Naive thymus-derived CD8-positive, alpha-beta T cell (primary cell): ENCODE data around the gene LRRC75A. TPM values are rescaled to one million over a fixed set of nuclear protein-coding genes. Genes with fewer than 3 reads are reported as not detected.

ENCODE experiments used
- ATAC-seq, 2 donors: fragments of 150-1000 bp; cut with Tn5 transposase in 1 of 2; sonication (Bioruptor Pico), chemical (Tn5 transposase) in 1 of 2; 1 replicate in 1 of 2; 2 replicates in 1 of 2; pipeline ENCODE4 v1.10.0; 2021; ENCODE audit warnings: mild to moderate bottlenecking in 2 of 2, moderate library complexity in 2 of 2
- POLR2A ChIA-PET: fragments of 350-600 bp; sonication (Branson Sonifier 250); formaldehyde crosslinking; loops from one replicate; lab custom pipeline; 2021; ENCODE audit warnings: antibody characterized with exemption; lab: Charles Lee
- DNase-seq, 10 donors: peaks; one replicate each; pipeline versions ENCODE4 v3.0.0 to v3.0.0-alpha.2; 2020 to 2022
- H3K27ac Mint-ChIP-seq, 10 donors: one replicate each; pipeline ENCODE4 v1.8.0; 2020 to 2022; ENCODE audit warnings: mild to moderate bottlenecking in 10 of 10, mixed read lengths in 10 of 10, moderate library complexity in 4 of 10, inconsistent platforms in 1 of 10
- H3K27me3 Mint-ChIP-seq, 5 donors: one replicate each; pipeline ENCODE4 v1.8.0; 2021 to 2022; ENCODE audit warnings: mixed read lengths in 5 of 5
- H3K36me3 Mint-ChIP-seq, 3 donors: one replicate each; pipeline ENCODE4 v1.8.0; 2020 to 2022; ENCODE audit warnings: mixed read lengths in 3 of 3, mild to moderate bottlenecking in 2 of 3, inconsistent platforms in 1 of 3
- H3K4me1 Mint-ChIP-seq, 4 donors: one replicate each; pipeline ENCODE4 v1.8.0; 2021 to 2022; ENCODE audit warnings: mixed read lengths in 4 of 4
- H3K4me3 Mint-ChIP-seq, 10 donors: one replicate each; pipeline ENCODE4 v1.8.0; 2020 to 2022; ENCODE audit warnings: mild to moderate bottlenecking in 10 of 10, mixed read lengths in 10 of 10, moderate library complexity in 6 of 10, inconsistent platforms in 1 of 10
- H3K9me3 Mint-ChIP-seq, 9 donors: one replicate each; pipeline ENCODE4 v1.8.0; 2020 to 2022; ENCODE audit warnings: mixed read lengths in 9 of 9, mild to moderate bottlenecking in 3 of 9, inconsistent platforms in 1 of 9, moderate library complexity in 1 of 9
- polyA plus RNA-seq, 3 donors: library from polyadenylated mRNA; unstranded; fragments of 300-500 nt; fragmentation: Illumina TruSeq; gene quantifications; one replicate each; pipeline ENCODE4 v1.2.3, GENCODE V29; 2021
- total RNA-seq, 8 experiments: library from RNA in 2 of 8; stranded (reverse) in 2 of 8; gene quantifications; one replicate each; pipeline ENCODE4 v1.2.3 and lab custom pipeline; 2021 to 2026

LRRC75A gene
- total and polyA plus RNA-seq, 5 experiments from 2014 or later: 1.8 to 8.9 (median 3.1) TPM

DNA sequence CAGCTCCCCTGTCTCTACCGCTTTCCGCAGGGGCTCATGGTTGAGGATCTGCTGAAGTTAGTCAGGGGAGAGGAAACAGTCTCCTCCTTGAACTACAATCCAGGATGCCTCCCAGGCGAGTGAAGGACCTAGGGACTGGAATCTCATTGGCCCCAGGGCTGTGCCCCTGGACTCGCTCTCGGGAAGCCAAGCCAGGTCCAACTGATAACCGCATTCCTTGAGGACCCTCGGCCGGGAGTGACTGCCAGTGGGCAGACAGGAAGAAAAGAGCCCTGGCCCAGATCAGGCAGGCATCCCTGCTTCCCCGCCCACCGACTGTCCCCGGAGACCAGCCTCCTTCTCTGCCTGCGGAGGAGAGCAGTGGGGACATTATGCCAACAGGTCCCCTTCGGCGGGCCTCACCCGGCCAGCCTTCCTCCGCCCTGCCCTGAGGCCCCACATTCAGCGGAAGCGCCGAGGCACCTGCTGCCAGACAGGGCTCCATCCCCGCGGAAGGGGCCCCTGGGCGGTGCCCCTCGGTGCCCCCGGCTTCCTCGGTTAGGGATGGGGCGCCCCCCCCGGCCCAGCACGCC, 776 bp downstream of the LRRC75A start:
- Mint-ChIP-seq H3K4me3 (peak overlapping the region; percentile 71 to 87 (median 76)), H3K36me3 (no peaks in the 10 kb centered on the region), H3K9me3 (no peaks in the 10 kb centered on the region), H3K4me1 (peaks cover 15 to 24% (median 19%) of the 10 kb centered on the region in 4 donors), H3K27me3 (no peaks in the 10 kb centered on the region), H3K27ac (peak overlapping the region in 3 of 10 donors; percentile 41 to 77 (median 72))
- DNase-seq (peak in 5 of 10 donors; percentile 11 to 30 (median 19)), ATAC-seq (peak; percentile 37 to 45)
- POLR2A ChIA-PET: interaction anchor here (1.5 to 2.3 kb wide), 2 partner anchors 44 to 110 kb away, joined by 5 to 9 read pairs; partner anchors contain the start of gene UBB

- no peak for ATAC-seq
- H3K36me3 Mint-ChIP-seq: no peaks in the 10 kb centered on the region
- no peaks in the 10 kb centered on the region for H3K27me3 Mint-ChIP-seq
- peak overlapping the region in 1 of 10 donors; percentile 63 for H3K4me3 Mint-ChIP-seq
- H3K4me1 Mint-ChIP-seq: peaks cover 16 to 26% (median 19%) of the 10 kb centered on the region in 4 donors
- peak in 1 of 10 donors; percentile 47 for DNase-seq
- POLR2A ChIA-PET: no interaction called here
- H3K9me3 Mint-ChIP-seq: no peaks in the 10 kb centered on the region
- peak overlapping the region in 1 of 10 donors; percentile 14 for H3K27ac Mint-ChIP-seq
Observed at GRCh38 chr17:16489431-16489830, 2.6 kb downstream of the LRRC75A start.

- POLR2A ChIA-PET: no interaction called here
- DNase-seq: no peak
- H3K27ac Mint-ChIP-seq: peak overlapping the region in 1 of 10 donors; percentile 22
- no peak for ATAC-seq
- H3K27me3 Mint-ChIP-seq: no peaks in the 10 kb centered on the region
- H3K36me3 Mint-ChIP-seq: no peaks in the 10 kb centered on the region
- no peaks in the 10 kb centered on the region for H3K9me3 Mint-ChIP-seq
- peak overlapping the region in 1 of 10 donors; percentile 35 for H3K4me3 Mint-ChIP-seq
- peaks cover 16 to 26% (median 20%) of the 10 kb centered on the region in 4 donors for H3K4me1 Mint-ChIP-seq
Observed at GRCh38 chr17:16488968-16489337, 3.0 kb downstream of the LRRC75A start.

DNA sequence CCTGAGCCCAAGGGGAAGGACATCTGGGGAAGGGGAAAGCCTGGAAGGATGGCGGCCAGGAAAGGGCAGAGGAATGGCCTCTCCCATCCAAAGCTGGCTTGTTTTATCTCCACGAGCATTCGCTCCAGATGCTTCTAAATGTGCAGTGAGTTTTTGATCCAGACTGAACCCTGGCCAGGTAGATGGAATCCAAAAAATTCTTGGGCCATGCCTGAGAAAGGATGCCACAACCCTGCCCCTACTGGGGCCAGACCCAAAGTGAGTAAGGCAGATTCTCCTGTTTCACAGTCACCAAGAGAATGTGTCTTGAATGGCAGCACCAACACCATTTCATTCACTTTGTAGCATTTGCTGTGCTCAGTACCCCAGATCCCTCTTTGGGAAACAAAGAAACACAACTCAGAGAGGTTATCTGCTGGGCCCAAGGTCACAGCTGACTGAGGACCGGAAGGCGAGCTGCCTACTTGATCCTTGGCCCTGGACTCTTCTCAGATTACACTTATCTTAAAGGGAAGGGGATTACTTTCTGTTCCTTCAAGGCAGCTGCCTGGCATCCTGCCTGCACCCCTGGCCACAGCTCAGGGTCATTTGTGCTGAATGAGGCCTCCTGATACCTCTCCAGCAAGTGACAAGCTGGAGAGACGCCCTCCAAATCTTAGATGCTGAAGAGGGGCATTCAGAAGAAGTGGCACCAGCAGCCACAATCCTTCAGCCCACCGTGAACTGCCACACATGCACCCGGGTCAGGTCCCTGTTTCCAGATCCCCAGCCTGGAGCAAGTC, 3.6 kb downstream of the LRRC75A start:
- POLR2A ChIA-PET: no interaction called here
- H3K27ac Mint-ChIP-seq: peak overlapping the region in 1 of 10 donors; percentile 48

GRCh38 chr17:16486373-16487250, 5.4 kb downstream of the LRRC75A start:
- Mint-ChIP-seq H3K4me1 (peaks cover 14 to 22% (median 19%) of the 10 kb centered on the region in 4 donors), H3K4me3 (peak overlapping the region in 1 of 10 donors; percentile 38), H3K27me3 (no peaks in the 10 kb centered on the region), H3K27ac (no peak overlapping the region), H3K9me3 (no peaks in the 10 kb centered on the region), H3K36me3 (no peaks in the 10 kb centered on the region)
- POLR2A ChIA-PET: no interaction called here
- no peak for ATAC-seq
- peak in 1 of 10 donors; percentile 42 for DNase-seq

More for the DNA sequence above, 3.6 kb downstream of the LRRC75A start:
- H3K4me1 Mint-ChIP-seq: peaks cover 16 to 26% (median 20%) of the 10 kb centered on the region in 4 donors
- H3K27me3 Mint-ChIP-seq: no peaks in the 10 kb centered on the region
- H3K36me3 Mint-ChIP-seq: no peaks in the 10 kb centered on the region
- ATAC-seq: no peak
- peak in 1 of 10 donors; percentile 23 for DNase-seq
- H3K9me3 Mint-ChIP-seq: no peaks in the 10 kb centered on the region
- H3K4me3 Mint-ChIP-seq: peak overlapping the region in 1 of 10 donors; percentile 35

GRCh38 chr17:16484445-16485175, 7.4 kb downstream of the LRRC75A start:
- H3K4me1 Mint-ChIP-seq: peaks cover 0 to 9% (median 7%) of the 10 kb centered on the region in 4 donors
- ATAC-seq (no peak), DNase-seq (peak in 1 of 10 donors; percentile 6)
- POLR2A ChIA-PET: no interaction called here
- H3K27ac Mint-ChIP-seq: no peak overlapping the region
- no peaks in the 10 kb centered on the region for H3K9me3 Mint-ChIP-seq
- H3K4me3 Mint-ChIP-seq: no peak overlapping the region
- no peaks in the 10 kb centered on the region for H3K36me3 Mint-ChIP-seq
- no peaks in the 10 kb centered on the region for H3K27me3 Mint-ChIP-seq

GRCh38 chr17:16483021-16483645, 8.9 kb downstream of the LRRC75A start:
- no peak overlapping the region for H3K27ac Mint-ChIP-seq
- no peaks in the 10 kb centered on the region for H3K9me3 Mint-ChIP-seq
- no peak overlapping the region for H3K4me3 Mint-ChIP-seq
- DNase-seq (no peak), ATAC-seq (no peak)
- POLR2A ChIA-PET: interaction anchor here (0.6 kb wide), 1 partner anchor 335 kb away, joined by 3 read pairs; no protein-coding TSS in a partner anchor
- H3K27me3 Mint-ChIP-seq: no peaks in the 10 kb centered on the region
- H3K36me3 Mint-ChIP-seq: no peaks in the 10 kb centered on the region
- peaks cover 0 to 5% (median 1%) of the 10 kb centered on the region in 4 donors for H3K4me1 Mint-ChIP-seq

DNA sequence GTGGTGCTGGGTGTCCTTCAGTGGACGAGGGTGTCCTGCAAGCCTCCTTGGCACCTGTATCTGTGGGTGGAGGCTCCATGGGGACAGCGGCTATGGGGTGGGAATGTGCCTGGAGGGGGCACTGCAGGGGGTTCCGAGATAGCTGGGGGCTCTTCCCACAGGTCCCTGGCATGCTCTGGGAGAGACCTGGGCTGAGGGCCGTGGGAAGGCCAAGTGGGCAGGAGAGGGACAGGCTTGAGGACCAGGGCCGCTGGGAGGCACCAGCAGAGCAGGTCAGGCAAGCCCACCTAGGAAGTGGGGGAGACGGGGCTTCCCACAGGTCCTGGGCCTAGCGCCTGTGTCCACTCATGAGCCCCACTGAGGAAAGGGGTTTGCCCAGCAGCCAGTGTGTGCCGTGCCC, 9.7 kb downstream of the LRRC75A start:
- no peaks in the 10 kb centered on the region for H3K36me3 Mint-ChIP-seq
- no peak for ATAC-seq
- H3K4me3 Mint-ChIP-seq: no peak overlapping the region
- DNase-seq: no peak
- no peaks in the 10 kb centered on the region for H3K9me3 Mint-ChIP-seq
- H3K4me1 Mint-ChIP-seq: peaks cover 0 to 5% (median 1%) of the 10 kb centered on the region in 4 donors
- no peaks in the 10 kb centered on the region for H3K27me3 Mint-ChIP-seq
- H3K27ac Mint-ChIP-seq: no peak overlapping the region
- POLR2A ChIA-PET: no interaction called here

GRCh38 chr17:16480995-16481394, 11.0 kb downstream of the LRRC75A start:
- no peak overlapping the region for H3K4me3 Mint-ChIP-seq
- POLR2A ChIA-PET: no interaction called here

DNA sequence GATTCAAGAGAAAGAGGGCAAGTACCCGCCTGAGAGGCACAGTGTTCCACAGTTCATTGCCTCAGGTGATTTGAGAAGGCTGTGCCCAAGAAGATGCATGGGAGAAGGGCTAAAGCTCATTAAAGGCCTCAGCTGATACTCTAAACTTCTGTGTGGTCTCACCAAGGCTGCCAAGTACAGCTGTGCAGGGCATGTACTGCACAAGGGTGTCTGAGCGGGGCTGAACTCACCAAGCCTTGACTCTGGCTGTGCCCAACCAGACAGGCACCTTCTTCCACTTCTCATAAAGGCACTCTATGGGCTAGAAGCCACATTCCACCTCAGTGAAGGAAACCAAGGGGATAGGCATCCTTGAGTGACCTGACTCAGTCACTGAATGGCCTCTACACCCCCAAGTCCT, 12.7 kb downstream of the LRRC75A start:
- ATAC-seq (no peak), DNase-seq (no peak)
- no peaks in the 10 kb centered on the region for H3K27me3 Mint-ChIP-seq
- peaks cover 0 to under 1% (median 0%) of the 10 kb centered on the region in 4 donors for H3K4me1 Mint-ChIP-seq
- no peaks in the 10 kb centered on the region for H3K36me3 Mint-ChIP-seq
- H3K4me3 Mint-ChIP-seq: no peak overlapping the region
- no peak overlapping the region for H3K27ac Mint-ChIP-seq
- POLR2A ChIA-PET: interaction anchor here (0.6 kb wide), 1 partner anchor 125 kb away, joined by 3 read pairs; no protein-coding TSS in a partner anchor
- no peaks in the 10 kb centered on the region for H3K9me3 Mint-ChIP-seq

More at GRCh38 chr17:16480995-16481394, 11.0 kb downstream of the LRRC75A start:
- Mint-ChIP-seq H3K9me3 (no peaks in the 10 kb centered on the region), H3K36me3 (no peaks in the 10 kb centered on the region), H3K27ac (peak overlapping the region in 2 of 10 donors; percentile 22 to 47), H3K27me3 (no peaks in the 10 kb centered on the region), H3K4me1 (peaks cover 0 to 3% (median 1%) of the 10 kb centered on the region in 4 donors)
- DNase-seq (no peak), ATAC-seq (no peak)

DNA sequence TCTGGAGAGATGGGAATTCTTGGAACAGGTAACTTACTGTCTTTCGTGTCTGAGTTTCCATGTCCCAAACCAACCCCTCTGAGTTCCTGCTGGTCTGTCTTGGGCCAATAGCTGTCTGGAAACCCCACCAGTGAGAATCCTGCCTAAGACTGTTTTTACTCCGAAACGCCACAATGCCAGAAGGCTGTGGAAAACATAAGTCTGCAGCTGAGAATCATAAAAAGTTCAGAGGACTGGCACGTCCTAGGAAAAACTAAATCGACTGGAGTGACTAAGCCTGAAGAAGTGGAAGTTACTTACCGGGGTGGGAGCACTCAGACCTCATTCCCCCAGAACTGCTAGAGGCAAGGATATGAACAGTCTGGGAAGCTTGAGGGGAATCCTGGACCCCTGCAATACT, 13.3 kb downstream of the LRRC75A start:
- Mint-ChIP-seq H3K27me3 (no peaks in the 10 kb centered on the region), H3K27ac (no peak overlapping the region), H3K36me3 (no peaks in the 10 kb centered on the region), H3K4me3 (no peak overlapping the region), H3K9me3 (no peaks in the 10 kb centered on the region), H3K4me1 (no peaks in the 10 kb centered on the region)
- DNase-seq (no peak), ATAC-seq (no peak)
- POLR2A ChIA-PET: no interaction called here
